Lower leg skin (tissue), 4 donors: Measurements from ENCODE around the gene KRTAP19-7. TPM values are rescaled to one million over a fixed set of nuclear protein-coding genes. Genes with fewer than 3 reads are reported as not detected.

Source experiments
- DNase-seq, 2 donors: peaks; one replicate each; pipeline ENCODE4 v3.0.0-alpha.2; 2019; ENCODE audit warnings: low spot score in 2 of 2
- H3K4me3 ChIP-seq: fragments of 200-600 bp; sonication (generic); 2 replicates; pipeline ENCODE4 v1.5.1; 2017; ENCODE audit warnings: mild to moderate bottlenecking, low read depth; ENCODE audit not compliant: poor library complexity, severe bottlenecking
- CTCF ChIP-seq, 3 donors: fragments of 450-650 bp; IDR thresholded peaks; one replicate each; pipeline ENCODE4 v1.5.1; 2016; ENCODE audit warnings: antibody characterized with exemption in 3 of 3, mild to moderate bottlenecking in 3 of 3, moderate library complexity in 2 of 3
- POLR2A ChIP-seq, 2 donors: fragments of 450-650 bp; IDR thresholded peaks; one replicate each; pipeline ENCODE4 v1.6.1; 2016 to 2017; ENCODE audit warnings: antibody characterized with exemption in 2 of 2, mild to moderate bottlenecking in 1 of 2, moderate library complexity in 1 of 2
- WGBS, 2 donors: methylation state at CpG; one replicate each; pipeline ENCODE4 v1.1.5; 2018; 5-methylcytosine and 5-hydroxymethylcytosine counted together
- intact Hi-C: fragments of 100-400 bp; cut with DNase I; formaldehyde crosslinking; loops from one replicate; pipeline ENCODE4 v1.15.0; 2023; ENCODE audit warnings: low total_unique reads
- total RNA-seq, 4 donors: library from RNA; depleted of rRNA; stranded (reverse); fragments of >200 nt; gene quantifications; one replicate each; pipeline ENCODE4 v1.1.0, GENCODE V29; 2016

KRTAP19-7 gene
- total RNA-seq, 4 donors from 2014 or later, result 1.5 TPM; not detected in 3

GRCh38 chr21:30518876-30519275, 42.2 kb downstream of the KRTAP19-7 start:
- WGBS, 2 donors, result 59 to 67% methylated on average over 1 of the region's 1 CpG

GRCh38 chr21:30515681-30516080, 45.4 kb downstream of the KRTAP19-7 start:
- intact Hi-C loops, result no loop called here
- H3K4me3 ChIP-seq, result no peak overlapping the region
- no peak for DNase-seq
- no peak for TF ChIP-seq CTCF (IDR thresholded peaks at IDR 0.05)
- no peak for TF ChIP-seq POLR2A (IDR thresholded peaks at IDR 0.05)
- 79 to 86% methylated on average over 1 of the region's 1 CpG for WGBS, 2 donors

More at GRCh38 chr21:30518876-30519275, 42.2 kb downstream of the KRTAP19-7 start:
- H3K4me3 ChIP-seq, result no peak overlapping the region
- no peak for DNase-seq
- intact Hi-C loops, result no loop called here
- TF ChIP-seq CTCF (IDR thresholded peaks at IDR 0.05) (no peak), POLR2A (IDR thresholded peaks at IDR 0.05) (no peak)

Other genes starting within 250 kb of the KRTAP19-7 start
- 1 to 10 TPM in 1 of 4 donors, not detected in 3; 7.8 TPM for gene KRTAP26-1, start 241.0 kb downstream of the KRTAP19-7 start, total RNA-seq
- not detected for gene KRTAP27-1, start 223.6 kb downstream of the KRTAP19-7 start, total RNA-seq
- not detected for gene KRTAP23-1, start 212.7 kb downstream of the KRTAP19-7 start, total RNA-seq
- gene KRTAP13-2, start 189.0 kb downstream of the KRTAP19-7 start, total RNA-seq, result 1 to 10 TPM in 1 of 4 donors, not detected in 3; 3.2 TPM
- 1 to 10 TPM in 1 of 4 donors, under 1 TPM in 1, not detected in 2; 0.89 to 3.3 TPM for gene KRTAP13-1, start 165.3 kb downstream of the KRTAP19-7 start, total RNA-seq
- not detected for gene KRTAP13-3, start 135.4 kb downstream of the KRTAP19-7 start, total RNA-seq
- not detected for gene KRTAP13-4, start 131.1 kb downstream of the KRTAP19-7 start, total RNA-seq
- gene KRTAP15-1, start 121.0 kb downstream of the KRTAP19-7 start, total RNA-seq, result not detected
- gene KRTAP19-1, start 80.9 kb downstream of the KRTAP19-7 start, total RNA-seq, result 10 to 100 TPM in 1 of 4 donors, under 1 TPM in 1, not detected in 2; 0.59 to 18.3 TPM
- 1 to 10 TPM in 1 of 4 donors, not detected in 3; 1.8 TPM for gene KRTAP19-2, start 73.9 kb downstream of the KRTAP19-7 start, total RNA-seq
- 10 to 100 TPM in 1 of 4 donors, under 1 TPM in 1, not detected in 2; 0.97 to 17.1 TPM for gene KRTAP19-3, start 69.3 kb downstream of the KRTAP19-7 start, total RNA-seq
- gene KRTAP19-4, start 64.1 kb downstream of the KRTAP19-7 start, total RNA-seq, result not detected
- gene KRTAP19-5, start 59.2 kb downstream of the KRTAP19-7 start, total RNA-seq, result 10 to 100 TPM in 2 of 4 donors, not detected in 2; 12.7 to 57.9 TPM
- gene KRTAP19-6, start 19.4 kb downstream of the KRTAP19-7 start, total RNA-seq, result not detected
- gene KRTAP22-2, start 29.1 kb upstream of the KRTAP19-7 start, total RNA-seq, result not detected
- not detected for gene KRTAP6-3, start 31.1 kb upstream of the KRTAP19-7 start, total RNA-seq
- gene KRTAP6-2, start 37.6 kb upstream of the KRTAP19-7 start, total RNA-seq, result not detected
- not detected for gene KRTAP22-1, start 39.8 kb upstream of the KRTAP19-7 start, total RNA-seq
- gene KRTAP6-1, start 52.6 kb upstream of the KRTAP19-7 start, total RNA-seq, result 10 to 100 TPM in 1 of 4 donors, not detected in 3; 14.9 TPM
- not detected for gene KRTAP20-1, start 55.1 kb upstream of the KRTAP19-7 start, total RNA-seq
- gene KRTAP20-4, start 59.3 kb upstream of the KRTAP19-7 start, total RNA-seq, result not detected
- 10 to 100 TPM in 1 of 4 donors, 1 to 10 TPM in 1, not detected in 2; 3.2 to 12.9 TPM for gene KRTAP20-2, start 73.9 kb upstream of the KRTAP19-7 start, total RNA-seq
- gene KRTAP20-3, start 81.5 kb upstream of the KRTAP19-7 start, total RNA-seq, result not detected
- gene KRTAP21-3, start 157.5 kb upstream of the KRTAP19-7 start, total RNA-seq, result not detected
- gene KRTAP21-2, start 185.9 kb upstream of the KRTAP19-7 start, total RNA-seq, result 1 to 10 TPM in 1 of 4 donors, not detected in 3; 1.7 TPM
- not detected for gene KRTAP21-1, start 194.1 kb upstream of the KRTAP19-7 start, total RNA-seq